Tibial nerve (tissue), 3 donors: ENCODE data around the gene RNF6.

ENCODE experiments used
- POLR2A ChIP-seq, 2 donors: fragments of 450-650 bp; IDR thresholded peaks; one replicate each; pipeline ENCODE4 v1.6.1; 2017; ENCODE audit warnings: antibody characterized with exemption in 2 of 2, mild to moderate bottlenecking in 2 of 2, moderate library complexity in 2 of 2
- TF ChIP-seq, protein P1 (sequence below), 5 experiments: fragments of 200-600 bp in 3 of 5; fragments of 450-650 bp in 2 of 5; sonication (generic) in 3 of 5; IDR thresholded peaks; one replicate each; pipeline ENCODE4 v1.5.1; 2016 to 2019; ENCODE audit warnings: antibody characterized with exemption in 5 of 5, mild to moderate bottlenecking in 3 of 5, moderate library complexity in 2 of 5

DNA sequence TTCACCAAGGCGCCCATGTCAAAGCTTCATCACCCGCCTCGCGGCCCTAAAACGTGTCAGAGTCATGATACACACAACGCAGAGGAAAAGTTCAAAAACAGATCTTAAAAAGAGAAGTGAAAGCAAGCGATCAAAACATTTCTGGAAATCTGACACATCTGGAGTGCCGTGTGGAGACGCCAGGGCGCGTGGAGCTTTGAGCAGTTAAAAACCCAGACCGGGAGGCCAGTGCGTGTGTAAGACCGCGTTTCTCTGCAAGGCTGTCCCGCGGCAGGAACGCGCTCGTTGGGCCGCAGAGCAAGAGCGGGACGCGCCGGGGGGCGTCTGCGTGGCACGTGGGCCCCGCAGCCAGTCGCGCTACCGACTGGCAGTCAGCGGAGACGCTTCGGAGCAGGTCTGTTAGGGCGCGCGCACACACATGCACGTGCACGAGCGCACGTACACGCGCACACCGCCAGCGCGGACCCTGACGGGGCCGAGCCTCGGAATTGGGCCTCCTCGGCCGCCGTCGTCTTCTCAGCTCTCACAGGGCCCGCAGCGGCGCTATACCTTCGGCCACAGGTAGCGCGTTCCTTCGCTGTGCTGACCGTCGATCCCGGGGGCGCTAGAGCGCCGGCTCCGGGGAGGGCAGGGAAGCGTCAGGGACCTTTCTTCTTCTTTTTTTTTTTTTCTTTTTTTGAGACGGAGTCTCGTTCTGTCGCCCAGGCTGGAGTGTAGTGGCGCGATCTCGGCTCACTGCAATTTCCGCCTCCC lies 35.8 kb downstream of the RNF6 start:
- TF ChIP-seq POLR2A (IDR thresholded peaks at IDR 0.05) = peak; percentile 7 to 42
- TF ChIP-seq, protein P1, sequence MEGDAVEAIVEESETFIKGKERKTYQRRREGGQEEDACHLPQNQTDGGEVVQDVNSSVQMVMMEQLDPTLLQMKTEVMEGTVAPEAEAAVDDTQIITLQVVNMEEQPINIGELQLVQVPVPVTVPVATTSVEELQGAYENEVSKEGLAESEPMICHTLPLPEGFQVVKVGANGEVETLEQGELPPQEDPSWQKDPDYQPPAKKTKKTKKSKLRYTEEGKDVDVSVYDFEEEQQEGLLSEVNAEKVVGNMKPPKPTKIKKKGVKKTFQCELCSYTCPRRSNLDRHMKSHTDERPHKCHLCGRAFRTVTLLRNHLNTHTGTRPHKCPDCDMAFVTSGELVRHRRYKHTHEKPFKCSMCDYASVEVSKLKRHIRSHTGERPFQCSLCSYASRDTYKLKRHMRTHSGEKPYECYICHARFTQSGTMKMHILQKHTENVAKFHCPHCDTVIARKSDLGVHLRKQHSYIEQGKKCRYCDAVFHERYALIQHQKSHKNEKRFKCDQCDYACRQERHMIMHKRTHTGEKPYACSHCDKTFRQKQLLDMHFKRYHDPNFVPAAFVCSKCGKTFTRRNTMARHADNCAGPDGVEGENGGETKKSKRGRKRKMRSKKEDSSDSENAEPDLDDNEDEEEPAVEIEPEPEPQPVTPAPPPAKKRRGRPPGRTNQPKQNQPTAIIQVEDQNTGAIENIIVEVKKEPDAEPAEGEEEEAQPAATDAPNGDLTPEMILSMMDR (IDR thresholded peaks at IDR 0.05) = peak in 3 of 5 experiments; percentile 24 to 69 (median 57)
